Measurements from ENCODE around the gene PIAS1.

GRCh38 chr15:68204361-68204760 is 150.2 kb downstream of the PIAS1 start:
- TF ChIP-seq ZNF274 (IDR thresholded peaks at IDR 0.05; ENCODE audit: low read depth, low read length) (no peak), CTCF (IDR thresholded peaks at IDR 0.05 in 2 of 3, conservative IDR thresholded peaks at IDR 0.05 in 1 of 3; ENCODE audit: borderline replicate concordance in 1 of 3, insufficient read depth in 1 of 3, low read depth in 2 of 3, low read length in 2 of 3) (no peak), RAD21 (IDR thresholded peaks at IDR 0.05; ENCODE audit: low read depth) (no peak), EZH2 (IDR thresholded peaks at IDR 0.05) (no peak), POLR2A (IDR thresholded peaks at IDR 0.05; ENCODE audit: borderline replicate concordance, extremely low read depth, insufficient read depth, insufficient read length) (no peak), POLR2AphosphoS5 (IDR thresholded peaks at IDR 0.05; ENCODE audit: low read depth, low read length) (no peak), YY1 (IDR thresholded peaks at IDR 0.05; ENCODE audit: extremely low read depth, insufficient replicate concordance, low read depth, low read length) (no peak), SP1 (IDR thresholded peaks at IDR 0.05; ENCODE audit: low read depth) (no peak)

All from HCT116 (cell line).